RPMI8226 (cell line): Measurements from ENCODE around the gene ALAS1.

ENCODE experiments used
- DNase-seq: peaks from one replicate; pipeline ENCODE4 v3.0.0-alpha.2; 2015

Gene ALAS1

GRCh38 chr3:52202384-52203077 lies 4.6 kb downstream of the ALAS1 start:
- DNase-seq, result no peak

GRCh38 chr3:52203701-52204100 lies 5.7 kb downstream of the ALAS1 start:
- DNase-seq, result no peak

- no peak for DNase-seq
Measured at GRCh38 chr3:52204337-52205073, 6.5 kb downstream of the ALAS1 start.

- DNase-seq, result no peak
Measured at GRCh38 chr3:52205727-52206372, 7.9 kb downstream of the ALAS1 start.

- DNase-seq, result no peak
Measured at GRCh38 chr3:52208556-52208955, 10.6 kb downstream of the ALAS1 start.

- DNase-seq, result no peak
Measured at GRCh38 chr3:52210037-52210436, 12.1 kb downstream of the ALAS1 start.

- DNase-seq, result no peak
Measured at GRCh38 chr3:52210550-52211046, 12.6 kb downstream of the ALAS1 start.

- no peak for DNase-seq
Measured at GRCh38 chr3:52211268-52211891, 13.4 kb downstream of the ALAS1 start.

GRCh38 chr3:52213005-52213404 lies 15.0 kb downstream of the ALAS1 start:
- DNase-seq, result no peak

- no peak for DNase-seq
Measured at GRCh38 chr3:52213901-52214300, 15.9 kb downstream of the ALAS1 start.

- no peak for DNase-seq
Measured at GRCh38 chr3:52215351-52215750, 17.4 kb downstream of the ALAS1 start.

- peak; percentile 90 for DNase-seq
Measured at GRCh38 chr3:52216585-52217408, 18.8 kb downstream of the ALAS1 start.

- peak; percentile 48 for DNase-seq
Measured at GRCh38 chr3:52217409-52217805, 19.4 kb downstream of the ALAS1 start.

- DNase-seq, result no peak
Measured at GRCh38 chr3:52218026-52218425, 20.1 kb downstream of the ALAS1 start.

GRCh38 chr3:52218454-52218853 lies 20.5 kb downstream of the ALAS1 start:
- no peak for DNase-seq

GRCh38 chr3:52218937-52219650 lies 21.1 kb downstream of the ALAS1 start:
- DNase-seq, result no peak

GRCh38 chr3:52220380-52221026 lies 22.5 kb downstream of the ALAS1 start:
- peak; percentile 87 for DNase-seq

- DNase-seq, result no peak
Measured at GRCh38 chr3:52221141-52221562, 23.2 kb downstream of the ALAS1 start.

GRCh38 chr3:52221563-52222318 lies 23.8 kb downstream of the ALAS1 start:
- no peak for DNase-seq
